GM12875 (cell line): Measurements from ENCODE around the gene SUGCT.
"Not testable (repeated sequence)": the region's sequence is repeated elsewhere in the genome, so short reads cannot be mapped to it uniquely, and the experiment has no call there.

ENCODE experiments used
- H3K4me3 ChIP-seq: one replicate; pipeline ENCODE4 v1.5.1; 2011; ENCODE audit warnings: low read depth, low read length, control low read depth
- CTCF ChIP-seq: IDR thresholded peaks from 2 replicates; pipeline ENCODE4 v1.5.1; 2011; ENCODE audit warnings: low read depth, mild to moderate bottlenecking, control low read depth, inconsistent platforms, low read length, moderate library complexity, borderline replicate concordance; ENCODE audit not compliant: insufficient read depth

The SUGCT gene

DNA sequence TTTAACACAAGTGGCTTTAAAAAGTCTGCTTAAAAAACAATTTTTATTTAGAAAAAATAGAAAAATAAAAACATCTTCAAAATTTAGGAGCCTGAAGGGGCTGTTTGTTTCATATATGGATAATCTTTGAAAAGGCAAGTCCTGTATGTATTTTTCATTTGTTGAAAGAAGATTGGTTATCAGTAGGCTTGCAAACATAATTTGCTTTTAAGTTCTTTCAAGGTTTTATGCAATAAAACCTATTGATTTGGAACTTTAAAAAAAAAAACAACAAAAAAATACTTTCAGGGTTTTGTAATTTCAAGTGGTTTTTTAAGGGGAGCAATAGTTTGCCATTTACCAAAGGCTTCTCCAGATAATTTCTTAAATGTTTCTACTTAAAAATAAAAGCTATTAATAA lies 36.0 kb upstream of the SUGCT start:
- H3K4me3 ChIP-seq = no peak overlapping the region
- no peak for TF ChIP-seq CTCF

- no peak overlapping the region for H3K4me3 ChIP-seq
- no peak for TF ChIP-seq CTCF
Observed at GRCh38 chr7:40099837-40100236, 35.0 kb upstream of the SUGCT start.

DNA sequence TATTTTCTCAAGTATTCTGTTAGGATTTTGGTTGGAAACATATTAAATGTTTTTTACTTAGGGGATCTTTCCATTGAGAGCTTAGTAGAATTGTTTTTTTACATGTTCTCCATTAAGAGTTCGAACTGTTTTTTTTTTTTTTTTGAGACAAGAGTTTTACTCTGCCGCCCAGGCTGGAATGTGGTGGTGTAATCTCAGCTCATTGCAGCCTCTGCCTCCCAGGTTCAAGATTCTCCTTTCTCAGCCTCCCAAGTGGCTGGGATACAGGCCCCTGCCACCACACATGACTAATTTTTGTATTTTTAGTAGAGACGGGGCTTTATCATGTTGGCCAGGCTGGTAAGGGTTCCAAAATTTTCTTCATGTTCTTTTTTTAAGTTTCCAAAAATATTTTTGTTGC lies 33.6 kb upstream of the SUGCT start:
- no peak overlapping the region for H3K4me3 ChIP-seq
- no peak for TF ChIP-seq CTCF

DNA sequence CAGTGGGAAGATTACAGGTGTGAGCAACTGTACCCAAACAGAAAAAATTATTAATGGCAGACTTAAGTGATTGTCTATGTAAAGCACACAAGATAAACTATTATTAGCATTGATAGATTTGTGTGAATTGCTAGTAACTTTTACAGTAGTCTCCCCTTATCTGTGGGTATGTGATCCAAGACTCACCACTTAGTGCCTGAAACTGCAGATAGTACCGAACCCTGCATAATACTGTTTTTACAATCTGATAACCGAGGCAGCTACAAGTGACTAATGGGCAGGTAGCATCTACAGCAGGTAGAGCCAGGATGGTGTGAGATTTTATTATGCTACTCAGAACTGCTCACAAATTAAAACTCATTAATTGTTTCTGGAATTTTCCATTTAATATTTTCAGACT lies 31.9 kb upstream of the SUGCT start:
- no peak for TF ChIP-seq CTCF
- no peak overlapping the region for H3K4me3 ChIP-seq

DNA sequence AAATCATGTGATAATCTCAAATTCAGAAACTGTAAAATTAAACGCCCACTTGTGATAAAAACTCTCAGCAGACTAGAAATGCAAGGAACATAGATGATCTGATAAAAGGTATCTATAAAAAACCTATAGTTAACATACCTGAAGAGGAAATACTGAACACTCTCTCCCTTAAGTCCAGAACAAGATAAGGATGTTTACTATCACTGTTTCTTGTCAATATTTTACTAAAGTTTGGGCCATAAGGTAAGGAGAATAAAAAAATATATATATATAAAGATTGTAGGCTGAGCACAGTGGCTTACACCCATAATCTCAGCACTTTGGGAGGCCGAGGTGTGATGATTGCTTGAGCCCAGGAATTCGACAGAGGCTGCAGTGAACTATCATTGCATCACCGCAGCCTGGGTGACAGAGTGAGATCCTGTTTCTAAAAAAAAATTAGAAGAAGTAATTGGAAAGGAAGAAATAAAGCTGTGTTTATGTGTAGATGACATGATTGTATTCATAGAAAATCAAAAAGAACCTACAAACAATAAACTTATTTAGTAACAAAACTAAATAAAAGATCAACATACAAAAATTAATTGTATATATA lies 28.8 kb upstream of the SUGCT start:
- TF ChIP-seq CTCF = no peak

DNA sequence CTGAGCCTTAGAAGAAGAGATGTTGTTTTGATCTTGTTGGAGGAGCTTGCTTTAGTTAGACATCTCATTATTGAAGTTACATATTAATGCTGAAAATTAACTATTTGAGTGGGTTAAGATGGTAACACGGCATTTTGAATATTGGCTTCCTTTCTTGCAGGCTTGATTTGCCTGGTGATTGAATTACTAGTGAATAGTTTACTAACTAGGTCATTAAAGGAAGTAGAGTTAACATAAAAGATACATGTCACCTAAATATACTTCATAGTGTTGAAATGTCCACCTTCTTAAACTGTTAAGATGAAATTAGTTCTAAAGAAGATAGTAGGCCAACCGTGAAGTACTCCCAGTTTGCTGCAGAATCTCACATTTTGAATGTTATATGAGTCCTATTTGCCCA lies 18.9 kb upstream of the SUGCT start:
- H3K4me3 ChIP-seq = no peak overlapping the region
- TF ChIP-seq CTCF = no peak

More for the DNA sequence above, 28.8 kb upstream of the SUGCT start:
- H3K4me3 ChIP-seq = no peak overlapping the region

DNA sequence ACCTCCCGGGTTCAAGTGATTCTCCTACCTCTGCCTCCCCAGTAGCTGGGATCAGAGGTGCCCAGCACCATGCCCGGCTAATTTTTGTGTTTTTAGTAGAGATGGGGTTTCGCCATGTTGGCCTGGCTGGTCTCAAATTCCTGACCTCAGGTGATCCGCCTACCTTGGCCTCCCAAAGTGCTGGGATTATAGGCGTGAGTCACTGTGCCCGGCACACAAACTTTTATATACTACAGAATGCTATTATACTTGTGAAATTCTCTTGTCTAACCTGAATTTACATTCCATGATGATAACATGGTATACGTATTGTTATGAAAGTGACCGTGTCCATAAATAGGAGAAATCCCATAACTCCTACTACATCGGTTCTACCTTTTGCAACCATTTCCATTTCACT lies 17.6 kb upstream of the SUGCT start:
- not testable (repeated sequence) for H3K4me3 ChIP-seq

DNA sequence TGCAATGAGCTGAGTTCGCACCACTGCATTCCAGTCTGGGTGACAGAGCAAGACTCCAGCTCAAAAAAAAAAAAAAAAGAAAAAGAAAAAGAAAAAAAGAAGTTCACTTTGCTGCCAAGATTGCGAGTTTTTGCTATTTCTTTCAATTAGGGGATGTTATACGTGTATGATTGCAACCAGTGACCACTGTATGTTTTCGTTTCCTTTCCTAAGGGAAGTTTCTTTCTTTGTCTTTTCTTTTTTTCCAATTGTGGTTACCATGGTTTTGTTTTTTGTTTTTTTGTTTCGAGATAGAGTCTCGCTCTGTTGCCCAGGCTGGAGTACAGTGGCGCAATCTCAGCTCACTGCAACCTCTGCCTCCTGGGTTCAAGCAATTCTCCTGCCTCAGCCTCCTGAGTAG lies 16.6 kb upstream of the SUGCT start:
- not testable (repeated sequence) for H3K4me3 ChIP-seq
